H1 (cell line): ENCODE results near the gene SOHLH1. TPM values are rescaled to one million over a fixed set of nuclear protein-coding genes. Genes with fewer than 3 reads are reported as not detected.

ENCODE experiments used
- GABPA ChIP-seq: IDR thresholded peaks from 2 replicates; pipeline ENCODE4 v1.6.1; 2011; ENCODE audit warnings: mild to moderate bottlenecking, low read length, moderate library complexity, borderline replicate concordance; ENCODE audit not compliant: insufficient read depth
- polyA plus RNA-seq, 7 experiments: library from polyadenylated mRNA; depleted of rRNA in 3 of 7; stranded (reverse) in 5 of 7; unstranded in 2 of 7; fragments of >200 nt in 5 of 7; fragments of 200-250 nt in 2 of 7; gene quantifications; 1 replicate in 5 of 7; 2 replicates in 1 of 7; 4 replicates in 1 of 7; pipeline versions ENCODE4 v1.2.1 to v1.2.3, GENCODE V29; 2011 to 2013; ENCODE audit warnings: missing spikeins in 2 of 7, mixed read lengths in 2 of 7
- total RNA-seq: library from RNA; stranded (reverse); fragmentation: NEBNext Ultra II Directional; extraction: Animal tissue kit (Norgen Biotek cat#: 25700); gene quantifications from 2 replicates; pipeline ENCODE4 v1.2.1, GENCODE V29; 2021
- TF ChIP-seq, protein P1 (sequence below): IDR thresholded peaks from 2 replicates; pipeline ENCODE4 v1.6.1; 2012; ENCODE audit warnings: inconsistent platforms

Gene SOHLH1
- total and polyA plus RNA-seq, 2 of the 8 experiments (the other 6 are each of a cell fraction or from before 2014, with no cell fraction given) = 0.11 TPM; not detected in 1

DNA sequence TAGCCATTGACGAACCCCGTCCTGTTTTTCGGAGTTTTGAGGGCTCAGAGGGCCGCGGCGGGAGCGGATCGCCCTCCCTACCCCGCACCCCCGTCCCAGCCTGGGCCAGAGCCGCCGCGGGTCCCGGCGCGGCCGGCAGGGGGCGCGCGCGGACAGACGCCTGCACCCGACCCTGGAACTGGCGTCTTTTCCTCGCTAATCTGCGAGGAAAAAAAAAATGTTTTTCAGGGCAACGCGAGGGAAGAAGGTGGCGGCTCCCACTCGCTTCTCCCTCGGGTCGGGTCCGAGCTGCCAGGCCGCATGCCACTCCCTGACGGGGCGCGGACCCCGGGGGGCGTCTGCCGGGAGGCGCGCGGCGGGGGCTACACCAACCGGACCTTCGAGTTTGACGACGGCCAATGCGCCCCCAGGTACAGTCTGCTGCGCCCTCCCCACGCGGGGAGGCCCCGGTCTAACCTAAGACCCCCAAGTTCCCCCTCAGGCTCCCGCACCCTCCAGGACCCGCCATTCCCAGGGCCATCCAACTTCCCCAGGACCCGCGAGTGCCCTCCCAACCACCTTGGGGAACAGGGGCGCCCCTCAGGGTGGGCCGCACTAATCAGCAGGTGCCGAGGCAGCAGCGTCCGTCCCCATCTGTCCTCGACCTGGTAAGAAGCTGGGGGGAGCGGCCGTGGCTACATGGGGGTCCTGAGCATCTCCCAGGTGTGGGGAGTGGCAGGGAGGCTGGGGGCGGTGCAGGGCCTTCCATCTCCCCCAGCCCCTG, 2.9 kb upstream of the SOHLH1 start, which contains the start of gene KCNT1 (continued):
- TF ChIP-seq, protein P1, sequence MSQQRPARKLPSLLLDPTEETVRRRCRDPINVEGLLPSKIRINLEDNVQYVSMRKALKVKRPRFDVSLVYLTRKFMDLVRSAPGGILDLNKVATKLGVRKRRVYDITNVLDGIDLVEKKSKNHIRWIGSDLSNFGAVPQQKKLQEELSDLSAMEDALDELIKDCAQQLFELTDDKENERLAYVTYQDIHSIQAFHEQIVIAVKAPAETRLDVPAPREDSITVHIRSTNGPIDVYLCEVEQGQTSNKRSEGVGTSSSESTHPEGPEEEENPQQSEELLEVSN = peak; percentile 27; the same call in 1 of the 2 replicates
- peak; percentile 80 for TF ChIP-seq GABPA
